H1 (cell line): ENCODE data around the gene CNOT6. TPM values are rescaled to one million over a fixed set of nuclear protein-coding genes. Genes with fewer than 3 reads are reported as not detected.

Source experiments
- CTCF ChIA-PET: fragments of 300-600 bp; sonication (Branson Sonifier 250); formaldehyde crosslinking; loops from one replicate; lab custom pipeline; 2021; ENCODE audit not compliant: partially characterized antibody; lab: Charles Lee
- POLR2A ChIA-PET: fragments of 300-600 bp; sonication (Branson Sonifier 250); formaldehyde crosslinking; loops from one replicate; lab custom pipeline; 2021; ENCODE audit warnings: inconsistent platforms; ENCODE audit not compliant: partially characterized antibody; lab: Charles Lee
- DNase-seq, 2 experiments: peaks; one replicate each; pipeline versions ENCODE4 v3.0.0 to v3.0.0-alpha.2; 2010 to 2022; ENCODE audit warnings: low spot score in 2 of 2, low read depth in 1 of 2, mixed read lengths in 1 of 2
- FAIRE-seq: peaks from 2 replicates; lab custom pipeline; 2011; peaks lifted over from hg19 to GRCh38; lab: Jason Lieb, UNC
- H2AFZ ChIP-seq: 2 replicates; pipeline ENCODE4 v1.8.1; 2012; ENCODE audit warnings: low read length, inconsistent platforms
- H2AK5ac ChIP-seq: 2 replicates; pipeline ENCODE4 v1.6.1; 2013; ENCODE audit warnings: low read depth, low read length
- H2BK120ac ChIP-seq: replicated peaks from 2 replicates; pipeline ENCODE3; 2013; ENCODE audit warnings: low read depth, low read length, inconsistent platforms
- H2BK12ac ChIP-seq: 2 replicates; pipeline ENCODE4 v1.6.1; 2013; ENCODE audit warnings: low read depth, low read length
- H2BK15ac ChIP-seq: 2 replicates; pipeline ENCODE4 v1.6.1; 2013; ENCODE audit warnings: low read length
- H2BK20ac ChIP-seq: 2 replicates; pipeline ENCODE4 v1.6.1; 2013; ENCODE audit warnings: low read length
- H2BK5ac ChIP-seq: 2 replicates; pipeline ENCODE4 v1.6.1; 2013; ENCODE audit warnings: low read depth, low read length
- H3K14ac ChIP-seq: 2 replicates; pipeline ENCODE4 v1.6.1; 2013; ENCODE audit warnings: inconsistent platforms; ENCODE audit not compliant: insufficient read length
- H3K18ac ChIP-seq: 2 replicates; pipeline ENCODE4 v1.6.1; 2013; ENCODE audit warnings: low read length; ENCODE audit errors: extremely low read depth
- H3K23ac ChIP-seq: 2 replicates; pipeline ENCODE4 v1.6.1; 2013; ENCODE audit warnings: inconsistent platforms; ENCODE audit not compliant: insufficient read length
- H3K23me2 ChIP-seq: 2 replicates; pipeline ENCODE4 v1.6.1; 2013; ENCODE audit warnings: low read depth, low read length
- H3K27ac ChIP-seq: 2 replicates; pipeline ENCODE4 v1.6.1; 2011; ENCODE audit warnings: low read depth, low read length, inconsistent platforms
- H3K27me3 ChIP-seq, 4 experiments: replicated peaks in 1 of 4; 1 replicate in 1 of 4; 2 replicates in 3 of 4; pipeline versions ENCODE4 v1.6.1 to v1.8.1; 2011 to 2013; ENCODE audit warnings: low read length in 3 of 4, mild to moderate bottlenecking in 3 of 4, inconsistent platforms in 2 of 4, mixed read lengths in 2 of 4, moderate library complexity in 1 of 4; ENCODE audit not compliant: control insufficient read depth in 3 of 4, insufficient read depth in 3 of 4; ENCODE audit errors: extremely low read depth in 1 of 4
- H3K36me3 ChIP-seq, 4 experiments: 2 replicates each; pipeline versions ENCODE4 v1.6.1 to v1.8.1; 2011 to 2013; ENCODE audit warnings: mild to moderate bottlenecking in 4 of 4, low read length in 3 of 4, moderate library complexity in 2 of 4, control low read depth in 1 of 4, inconsistent platforms in 1 of 4; ENCODE audit not compliant: insufficient read depth in 4 of 4, control insufficient read depth in 2 of 4
- H3K4ac ChIP-seq: replicated peaks from 2 replicates; pipeline ENCODE3; 2013; ENCODE audit warnings: low read length, low read depth, mixed read lengths, inconsistent platforms; ENCODE audit not compliant: insufficient read length
- H3K4me1 ChIP-seq, 4 experiments: replicated peaks in 1 of 4; 1 replicate in 1 of 4; 2 replicates in 3 of 4; pipeline versions ENCODE4 v1.6.1 to v1.8.1; 2011 to 2013; ENCODE audit warnings: low read length in 3 of 4, inconsistent platforms in 2 of 4, mixed read lengths in 1 of 4; ENCODE audit not compliant: insufficient read depth in 4 of 4, control insufficient read depth in 3 of 4
- H3K4me2 ChIP-seq, 2 experiments: 2 replicates each; pipeline versions ENCODE4 v1.6.1 to v1.8.1; 2011 to 2013; ENCODE audit warnings: low read depth in 2 of 2, low read length in 2 of 2, control low read depth in 1 of 2, inconsistent platforms in 1 of 2, mild to moderate bottlenecking in 1 of 2; ENCODE audit not compliant: insufficient read depth in 1 of 2
- H3K4me3 ChIP-seq, 4 experiments: fragments of 200-600, 300-600 bp in 1 of 4; sonication (generic), shearing (Covaris generic), sonication (Bioruptor Twin) in 1 of 4; 2 replicates each; pipeline versions ENCODE4 v1.5.1 to v1.8.1; 2011 to 2016; ENCODE audit warnings: low read length in 4 of 4, low read depth in 3 of 4, control low read depth in 2 of 4, inconsistent platforms in 2 of 4, mild to moderate bottlenecking in 2 of 4, mixed read lengths in 1 of 4, moderate library complexity in 1 of 4; ENCODE audit not compliant: insufficient read depth in 2 of 4; ENCODE audit errors: extremely low read depth in 1 of 4
- H3K56ac ChIP-seq: replicated peaks from 2 replicates; pipeline ENCODE3; 2013; ENCODE audit warnings: low read depth, mild to moderate bottlenecking, mixed read lengths, low read length, inconsistent platforms; ENCODE audit not compliant: insufficient read length
- H3K79me1 ChIP-seq: 2 replicates; pipeline ENCODE4 v1.6.1; 2013; ENCODE audit warnings: low read depth, low read length, control low read depth
- H3K79me2 ChIP-seq, 2 experiments: 2 replicates each; pipeline versions ENCODE4 v1.6.1 to v1.8.1; 2012 to 2013; ENCODE audit warnings: low read length in 2 of 2, mild to moderate bottlenecking in 2 of 2, inconsistent platforms in 1 of 2; ENCODE audit not compliant: insufficient read depth in 2 of 2, control insufficient read depth in 1 of 2
- H3K9ac ChIP-seq, 4 experiments: replicated peaks in 1 of 4; 1 replicate in 1 of 4; 2 replicates in 3 of 4; pipeline versions ENCODE4 v1.6.1 to v1.8.1; 2011 to 2013; ENCODE audit warnings: low read depth in 3 of 4, low read length in 3 of 4, control low read depth in 2 of 4, mild to moderate bottlenecking in 2 of 4, moderate library complexity in 2 of 4, inconsistent platforms in 1 of 4; ENCODE audit errors: extremely low read depth in 1 of 4
- H3K9me3 ChIP-seq, 2 experiments: 2 replicates each; pipeline versions ENCODE4 v1.6.1 to v1.8.1; 2012 to 2013; ENCODE audit warnings: mild to moderate bottlenecking in 2 of 2, moderate library complexity in 2 of 2, control low read depth in 1 of 2, inconsistent platforms in 1 of 2, low read depth in 1 of 2, low read length in 1 of 2, mixed read lengths in 1 of 2; ENCODE audit not compliant: insufficient read depth in 2 of 2
- H4K20me1 ChIP-seq, 2 experiments: replicated peaks in 1 of 2; 2 replicates each; pipeline versions ENCODE3 to v1.8.1; 2011 to 2013; ENCODE audit warnings: inconsistent platforms in 2 of 2, low read length in 2 of 2, mild to moderate bottlenecking in 1 of 2; ENCODE audit not compliant: insufficient read depth in 2 of 2, control insufficient read depth in 1 of 2
- H4K5ac ChIP-seq: 2 replicates; pipeline ENCODE4 v1.6.1; 2013; ENCODE audit warnings: low read length, low read depth, mixed read lengths, inconsistent platforms; ENCODE audit not compliant: insufficient read length
- H4K8ac ChIP-seq: 2 replicates; pipeline ENCODE4 v1.8.0; 2013; ENCODE audit warnings: mild to moderate bottlenecking, moderate library complexity, low read length, inconsistent platforms; ENCODE audit not compliant: insufficient read depth; ENCODE audit errors: extremely low read depth
- H4K91ac ChIP-seq: replicated peaks from 2 replicates; pipeline ENCODE3; 2013; ENCODE audit warnings: low read length, mixed read lengths, inconsistent platforms; ENCODE audit not compliant: insufficient read length
- EZH2 ChIP-seq: fragments of 200-600 bp; sonication (generic); IDR thresholded peaks from 2 replicates; pipeline ENCODE4 v1.7.1; 2012; ENCODE audit warnings: low read depth, mild to moderate bottlenecking, moderate library complexity, low read length, inconsistent platforms; ENCODE audit not compliant: severe bottlenecking
- ZNF274 ChIP-seq: IDR thresholded peaks from 2 replicates; pipeline ENCODE4 v1.7.0; 2012; ENCODE audit warnings: low read length, borderline replicate concordance; ENCODE audit errors: extremely low read depth
- WGBS, 2 experiments: shearing (Covaris generic) in 1 of 2; methylation state at CpG; one replicate each; pipeline versions ENCODE4 v1.1.6 to v1.1.7; 2013 to 2015; ENCODE audit warnings: low lambda C conversion rate in 2 of 2, mixed read lengths in 2 of 2, inconsistent platforms in 1 of 2, low coverage in 1 of 2, missing lambda C conversion rate in 1 of 2; ENCODE audit not compliant: insufficient replicate concordance in 2 of 2, insufficient coverage in 1 of 2, insufficient read length in 1 of 2; ENCODE audit errors: extremely low coverage in 1 of 2, missing lambda C conversion rate in 1 of 2; 5-methylcytosine and 5-hydroxymethylcytosine counted together
- polyA plus RNA-seq, 7 experiments: library from polyadenylated mRNA; depleted of rRNA in 3 of 7; stranded (reverse) in 5 of 7; unstranded in 2 of 7; fragments of >200 nt in 5 of 7; fragments of 200-250 nt in 2 of 7; gene quantifications; 1 replicate in 5 of 7; 2 replicates in 1 of 7; 4 replicates in 1 of 7; pipeline versions ENCODE4 v1.2.1 to v1.2.3, GENCODE V29; 2011 to 2013; ENCODE audit warnings: missing spikeins in 2 of 7, mixed read lengths in 2 of 7
- total RNA-seq: library from RNA; stranded (reverse); fragmentation: NEBNext Ultra II Directional; extraction: Animal tissue kit (Norgen Biotek cat#: 25700); gene quantifications from 2 replicates; pipeline ENCODE4 v1.2.1, GENCODE V29; 2021

CNOT6 gene
- total and polyA plus RNA-seq, 2 of the 8 experiments (the other 6 are each of a cell fraction or from before 2014, with no cell fraction given), result 10.7 to 45.4 TPM

DNA sequence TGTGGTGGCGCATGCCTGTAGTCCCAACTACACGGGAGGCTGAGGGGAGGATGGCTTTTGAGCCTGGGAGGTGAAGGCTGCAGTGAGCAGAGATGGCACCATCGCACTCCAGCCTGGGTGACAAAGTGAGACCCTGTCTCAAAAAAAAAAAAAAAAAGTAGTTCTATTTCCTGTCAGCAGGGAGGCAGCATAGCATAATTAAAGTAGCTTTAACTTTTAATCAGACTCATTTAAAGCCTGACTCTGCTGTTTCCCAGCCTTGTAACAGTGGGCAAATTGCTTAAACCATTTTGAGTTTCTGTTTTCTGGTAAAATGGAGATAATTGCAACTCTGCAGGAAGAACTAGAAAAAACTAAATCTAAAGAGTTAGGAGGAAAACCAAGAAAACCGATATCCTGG lies 31.2 kb downstream of the CNOT6 start:
- no peak overlapping the region for H2BK15ac ChIP-seq
- H2BK120ac ChIP-seq, result no peak overlapping the region
- no peaks in the 10 kb centered on the region for H3K23me2 ChIP-seq
- no peak overlapping the region for H3K4me2 ChIP-seq
- H2BK20ac ChIP-seq, result no peak overlapping the region
- H3K9me3 ChIP-seq, result 0 out of 4 replicates have a peak, but pooled peaks cover 2 to 6% of the 10 kb centered on the region in 2 experiments
- DNase-seq (no peak), FAIRE-seq (no peak)
- H2AK5ac ChIP-seq, result no peak overlapping the region
- no peak overlapping the region for H3K23ac ChIP-seq
- POLR2A ChIA-PET, result interaction anchor here (0.8 kb wide), 1 partner anchor 26 kb away, joined by 4 read pairs; no protein-coding TSS in a partner anchor
- CTCF ChIA-PET, result interaction anchor here (0.6 to 1.7 kb wide), 3 partner anchors 8 to 154 kb away, joined by 3 to 4 read pairs (median 3); no protein-coding TSS in a partner anchor
- H3K18ac ChIP-seq, result no peak overlapping the region
- peaks cover 11% of the 10 kb centered on the region for H3K79me1 ChIP-seq
- H3K79me2 ChIP-seq, result peaks cover 23 to 94% of the 10 kb centered on the region in 2 experiments
- H3K36me3 ChIP-seq, result peaks cover 3 to 14% (median 11%) of the 10 kb centered on the region in 4 experiments; a peak in 6 of 8 replicates
- H2AFZ ChIP-seq, result no peak overlapping the region
- peaks cover 16 to 29% of the 10 kb centered on the region in 2 experiments for H4K20me1 ChIP-seq
- H3K4ac ChIP-seq, result no peak overlapping the region
- WGBS, 2 experiments, result 85% methylated on average over 4 of the region's 4 CpGs; no CpG with 5 or more reads in 1 of the 2 experiments
- no peak overlapping the region for H2BK5ac ChIP-seq
- TF ChIP-seq ZNF274 (no peak), EZH2 (no peak)
- no peak overlapping the region for H3K27ac ChIP-seq
- H4K91ac ChIP-seq, result no peak overlapping the region
- H3K4me1 ChIP-seq, result peaks cover 4 to 18% (median 10%) of the 10 kb centered on the region in 4 experiments; a peak in 6 of 7 replicates
- H3K14ac ChIP-seq, result no peak overlapping the region
- no peak overlapping the region for H3K9ac ChIP-seq
- H2BK12ac ChIP-seq, result no peak overlapping the region
- no peak overlapping the region for H3K4me3 ChIP-seq
- H4K8ac ChIP-seq, result no peak overlapping the region
- no peaks in the 10 kb centered on the region for H3K27me3 ChIP-seq
- no peak overlapping the region for H3K56ac ChIP-seq
- no peak overlapping the region for H4K5ac ChIP-seq
